ENCODE measurements around the gene TGIF1.

Gene TGIF1

GRCh38 chr18:3494245-3494526 is 44.2 kb downstream of the TGIF1 start:
- TF ChIP-seq ZNF274 (IDR thresholded peaks at IDR 0.05; ENCODE audit: low read depth, low read length), result no peak
- H3K4me3 ChIP-seq (ENCODE audit: low read length), result no peak overlapping the region

DNA sequence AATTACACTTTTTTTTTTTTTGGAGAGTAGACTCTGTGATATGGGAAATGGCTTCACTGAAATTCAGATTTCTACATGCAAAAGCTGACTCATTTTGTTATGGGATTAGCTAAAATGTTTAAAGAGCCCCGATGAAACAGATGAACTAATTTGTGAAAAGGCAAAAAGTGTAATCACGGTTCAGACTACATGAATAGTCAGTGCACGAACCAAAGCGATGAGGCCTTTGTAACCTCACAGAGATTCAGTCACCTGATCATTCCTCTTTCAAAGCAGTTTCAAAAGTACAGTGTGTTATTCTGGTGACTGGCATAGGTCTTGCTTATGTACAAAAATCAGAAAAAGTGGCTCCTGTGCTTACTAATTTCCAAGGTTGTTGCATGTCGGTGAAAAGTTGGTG is 44.6 kb downstream of the TGIF1 start:
- no peak overlapping the region for H3K4me3 ChIP-seq (ENCODE audit: low read length)
- TF ChIP-seq ZNF274 (IDR thresholded peaks at IDR 0.05; ENCODE audit: low read depth, low read length), result no peak

- no peak overlapping the region for H3K4me3 ChIP-seq (ENCODE audit: low read length)
- no peak for TF ChIP-seq ZNF274 (IDR thresholded peaks at IDR 0.05; ENCODE audit: low read depth, low read length)
Observed at GRCh38 chr18:3495691-3496430, 45.9 kb downstream of the TGIF1 start.

- H3K4me3 ChIP-seq (ENCODE audit: low read length), result no peak overlapping the region
- no peak for TF ChIP-seq ZNF274 (IDR thresholded peaks at IDR 0.05; ENCODE audit: low read depth, low read length)
Observed at GRCh38 chr18:3498698-3499471, 48.9 kb downstream of the TGIF1 start.

- no peak overlapping the region for H3K4me3 ChIP-seq (ENCODE audit: low read length)
- no peak for TF ChIP-seq ZNF274 (IDR thresholded peaks at IDR 0.05; ENCODE audit: low read depth, low read length)
Observed at GRCh38 chr18:3499501-3499900, 49.5 kb downstream of the TGIF1 start.

DNA sequence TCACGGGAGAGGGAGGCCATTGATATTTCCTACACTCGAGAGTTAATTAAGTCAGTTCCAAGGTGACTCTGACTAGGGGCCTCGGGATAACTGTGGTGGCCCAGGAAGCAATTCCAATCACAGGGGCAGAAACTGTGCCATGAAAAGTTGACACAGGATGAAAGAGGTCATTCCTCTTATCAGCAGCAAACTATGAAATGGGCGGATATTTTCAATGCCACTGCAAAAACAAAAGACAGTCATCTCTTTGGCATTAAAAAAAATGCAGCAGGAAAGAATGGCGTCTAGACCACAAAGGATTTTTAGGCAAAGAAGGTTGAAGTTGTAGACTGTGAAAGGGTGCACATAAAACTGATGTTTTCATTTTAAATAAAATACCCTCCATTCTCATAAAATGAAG is 50.0 kb downstream of the TGIF1 start:
- no peak overlapping the region for H3K4me3 ChIP-seq (ENCODE audit: low read length)
- no peak for TF ChIP-seq ZNF274 (IDR thresholded peaks at IDR 0.05; ENCODE audit: low read depth, low read length)

GRCh38 chr18:3502650-3503049 is 52.7 kb downstream of the TGIF1 start:
- no peak overlapping the region for H3K4me3 ChIP-seq (ENCODE audit: low read length)
- no peak for TF ChIP-seq ZNF274 (IDR thresholded peaks at IDR 0.05; ENCODE audit: low read depth, low read length)

- H3K4me3 ChIP-seq (ENCODE audit: low read length), result no peak overlapping the region
- no peak for TF ChIP-seq ZNF274 (IDR thresholded peaks at IDR 0.05; ENCODE audit: low read depth, low read length)
Observed at GRCh38 chr18:3504637-3505036, 54.7 kb downstream of the TGIF1 start.

GRCh38 chr18:3508576-3509549 is 58.9 kb downstream of the TGIF1 start:
- TF ChIP-seq ZNF274 (IDR thresholded peaks at IDR 0.05; ENCODE audit: low read depth, low read length), result no peak
- no peak overlapping the region for H3K4me3 ChIP-seq (ENCODE audit: low read length)

Measured in GM08714 (cell line).